ENCODE results near the gene BTN3A1.
"Not testable (repeated sequence)": the region's sequence is repeated elsewhere in the genome, so short reads cannot be mapped to it uniquely, and the experiment has no call there.

The BTN3A1 gene

GRCh38 chr6:26445934-26446667, 44.0 kb downstream of the BTN3A1 start:
- DNase-seq: no peak

GRCh38 chr6:26447257-26447656, 45.2 kb downstream of the BTN3A1 start:
- DNase-seq: no peak

- no peak for DNase-seq
These were observed 48.2 kb downstream of the BTN3A1 start for GRCh38 chr6:26450240-26450639.

DNA sequence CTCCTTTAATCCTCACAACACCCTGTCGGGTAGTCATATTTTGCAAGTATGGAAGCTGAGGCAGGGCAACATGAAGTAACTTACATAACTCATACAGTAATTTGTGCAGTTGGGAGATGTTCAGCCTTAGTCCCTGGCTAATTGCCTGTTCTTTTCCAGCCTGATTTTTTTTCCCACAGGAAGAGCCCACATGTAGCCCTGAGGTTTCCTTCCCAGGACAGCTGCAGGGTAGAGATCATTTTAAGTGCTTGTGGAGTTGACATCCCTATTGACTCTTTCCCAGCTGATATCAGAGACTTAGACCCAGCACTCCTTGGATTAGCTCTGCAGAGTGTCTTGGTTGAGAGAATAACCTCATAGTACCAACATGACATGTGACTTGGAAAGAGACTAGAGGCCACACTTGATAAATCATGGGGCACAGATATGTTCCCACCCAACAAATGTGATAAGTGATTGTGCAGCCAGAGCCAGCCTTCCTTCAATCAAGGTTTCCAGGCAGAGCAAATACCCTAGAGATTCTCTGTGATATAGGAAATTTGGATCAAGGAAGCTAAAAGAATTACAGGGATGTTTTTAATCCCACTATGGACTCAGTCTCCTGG, 50.7 kb downstream of the BTN3A1 start:
- DNase-seq: no peak

DNA sequence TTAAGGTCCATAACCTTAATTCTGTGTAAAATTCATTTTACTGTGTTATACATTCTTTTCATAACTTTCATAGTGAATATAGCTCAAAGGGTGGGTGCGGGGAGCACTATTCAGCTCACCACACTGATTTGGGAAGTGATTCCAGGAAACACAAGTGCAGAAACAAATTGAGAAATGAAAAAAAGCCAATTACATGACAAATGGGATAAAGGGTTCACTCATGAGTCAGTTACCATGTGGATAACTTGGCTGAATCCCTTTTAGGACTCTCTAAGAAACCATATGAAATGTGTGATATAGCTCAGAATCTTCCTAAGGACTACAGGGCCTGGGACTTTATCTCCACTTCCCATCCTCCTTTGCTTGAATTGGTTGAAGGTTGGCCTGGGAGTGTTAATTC, 52.6 kb downstream of the BTN3A1 start:
- no peak for DNase-seq

DNA sequence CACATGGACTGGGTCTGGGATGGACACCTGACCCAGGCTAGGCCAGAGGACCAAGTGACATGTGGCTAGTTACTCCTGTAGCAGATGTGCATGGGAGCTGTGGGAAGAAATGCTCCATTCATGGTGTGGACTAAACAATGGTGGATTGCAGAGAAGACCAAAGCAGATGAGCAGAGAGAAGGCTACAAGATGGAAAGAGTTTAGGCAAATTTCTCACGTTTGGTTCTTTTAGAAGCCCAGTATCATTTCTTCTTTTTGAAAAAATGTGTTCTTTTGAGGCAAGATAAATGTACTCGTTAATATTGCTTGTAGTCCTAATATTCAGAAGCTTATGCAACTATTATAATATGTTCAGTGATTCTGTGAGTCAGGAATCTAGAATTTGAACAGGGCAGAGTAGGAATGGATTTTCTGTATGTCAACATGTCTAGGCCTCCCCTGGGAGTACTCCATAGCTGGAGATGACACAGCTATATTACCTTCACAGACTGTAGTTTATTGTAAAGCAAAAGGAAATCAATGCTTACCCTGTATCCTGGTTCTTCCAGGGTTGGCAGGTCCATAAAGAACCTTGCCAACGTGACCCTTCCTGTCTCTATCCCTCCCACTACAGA, 53.4 kb downstream of the BTN3A1 start:
- no peak for DNase-seq

- no peak for DNase-seq
These were observed 55.3 kb downstream of the BTN3A1 start for GRCh38 chr6:26457264-26457805.

GRCh38 chr6:26457806-26458688, 56.0 kb downstream of the BTN3A1 start, which contains the start of gene BTN2A1:
Gene BTN2A1, plus strand, starts transcription at chr6:26457955. Its CDS starts 682 bp downstream, at chr6:26458637.
- peak; percentile 86 for DNase-seq

GRCh38 chr6:26459023-26459810, 57.1 kb downstream of the BTN3A1 start:
- DNase-seq: no peak

GRCh38 chr6:26461353-26461752, 59.3 kb downstream of the BTN3A1 start:
- not testable (repeated sequence) for DNase-seq

DNA sequence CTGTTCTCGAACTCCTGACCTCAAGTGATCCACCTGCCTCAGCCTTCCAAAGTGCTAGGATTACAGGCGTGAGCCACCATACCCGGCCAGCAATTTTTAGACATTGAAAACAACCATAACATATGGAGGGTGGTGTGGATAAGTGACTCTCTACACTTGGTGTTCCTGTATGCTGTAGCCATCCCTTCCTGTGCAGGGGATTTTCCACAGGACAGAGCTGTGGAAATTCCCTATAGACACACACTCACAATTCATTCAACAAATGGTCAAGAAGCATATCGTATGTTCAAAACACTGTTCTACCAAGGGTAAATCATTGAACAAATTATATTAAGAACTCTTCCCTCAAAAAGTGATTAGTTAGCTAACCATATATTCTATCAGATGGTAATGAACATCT, 61.9 kb downstream of the BTN3A1 start:
- DNase-seq: no peak

DNA sequence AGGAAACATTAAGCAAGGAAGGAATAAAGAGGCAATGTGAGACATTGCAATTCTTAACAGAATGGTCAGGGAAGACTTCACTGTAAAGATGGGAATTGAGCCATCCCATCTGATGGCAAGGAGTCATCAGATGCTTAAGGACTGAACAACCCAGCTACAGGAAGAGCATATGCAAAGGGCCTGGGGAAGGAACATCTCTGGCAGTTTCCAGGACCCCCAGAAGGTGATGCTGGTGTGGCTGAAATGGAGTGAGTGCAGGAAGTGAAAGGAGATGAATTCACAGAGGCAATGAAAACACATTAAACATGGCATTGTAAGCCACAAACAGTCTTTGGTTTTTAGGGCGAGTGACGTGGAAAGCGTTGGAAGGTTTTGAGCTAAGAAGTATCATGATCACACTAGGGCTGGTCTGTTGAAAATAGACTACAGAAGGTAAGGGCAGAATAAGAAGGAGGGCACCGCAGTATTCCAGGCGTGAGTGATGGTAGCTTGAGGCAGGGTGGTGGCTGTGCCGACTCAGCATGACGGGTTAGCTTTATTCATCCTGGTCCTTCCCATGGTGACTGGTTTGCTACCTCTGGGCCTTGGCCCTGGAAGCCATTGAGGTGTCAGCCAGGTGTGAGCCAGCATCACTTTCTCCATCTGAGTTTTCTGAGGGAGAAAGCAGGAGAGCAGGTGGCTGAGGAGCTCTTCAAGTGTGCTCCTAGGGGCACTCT, 62.5 kb downstream of the BTN3A1 start:
- DNase-seq: no peak
